Metanephros (tissue), 1 donor: ENCODE results near the gene ESCO1. TPM values are rescaled to one million over a fixed set of nuclear protein-coding genes. Genes with fewer than 3 reads are reported as not detected.

Experiments
- total RNA-seq: library from RNA; depleted of rRNA; stranded (reverse); fragments of >200 nt; gene quantifications from one replicate; pipeline ENCODE4 v1.2.3, GENCODE V29; 2014

ESCO1 gene, protein sequence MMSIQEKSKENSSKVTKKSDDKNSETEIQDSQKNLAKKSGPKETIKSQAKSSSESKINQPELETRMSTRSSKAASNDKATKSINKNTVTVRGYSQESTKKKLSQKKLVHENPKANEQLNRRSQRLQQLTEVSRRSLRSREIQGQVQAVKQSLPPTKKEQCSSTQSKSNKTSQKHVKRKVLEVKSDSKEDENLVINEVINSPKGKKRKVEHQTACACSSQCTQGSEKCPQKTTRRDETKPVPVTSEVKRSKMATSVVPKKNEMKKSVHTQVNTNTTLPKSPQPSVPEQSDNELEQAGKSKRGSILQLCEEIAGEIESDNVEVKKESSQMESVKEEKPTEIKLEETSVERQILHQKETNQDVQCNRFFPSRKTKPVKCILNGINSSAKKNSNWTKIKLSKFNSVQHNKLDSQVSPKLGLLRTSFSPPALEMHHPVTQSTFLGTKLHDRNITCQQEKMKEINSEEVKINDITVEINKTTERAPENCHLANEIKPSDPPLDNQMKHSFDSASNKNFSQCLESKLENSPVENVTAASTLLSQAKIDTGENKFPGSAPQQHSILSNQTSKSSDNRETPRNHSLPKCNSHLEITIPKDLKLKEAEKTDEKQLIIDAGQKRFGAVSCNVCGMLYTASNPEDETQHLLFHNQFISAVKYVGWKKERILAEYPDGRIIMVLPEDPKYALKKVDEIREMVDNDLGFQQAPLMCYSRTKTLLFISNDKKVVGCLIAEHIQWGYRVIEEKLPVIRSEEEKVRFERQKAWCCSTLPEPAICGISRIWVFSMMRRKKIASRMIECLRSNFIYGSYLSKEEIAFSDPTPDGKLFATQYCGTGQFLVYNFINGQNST
- total RNA-seq: 16.4 TPM

DNA sequence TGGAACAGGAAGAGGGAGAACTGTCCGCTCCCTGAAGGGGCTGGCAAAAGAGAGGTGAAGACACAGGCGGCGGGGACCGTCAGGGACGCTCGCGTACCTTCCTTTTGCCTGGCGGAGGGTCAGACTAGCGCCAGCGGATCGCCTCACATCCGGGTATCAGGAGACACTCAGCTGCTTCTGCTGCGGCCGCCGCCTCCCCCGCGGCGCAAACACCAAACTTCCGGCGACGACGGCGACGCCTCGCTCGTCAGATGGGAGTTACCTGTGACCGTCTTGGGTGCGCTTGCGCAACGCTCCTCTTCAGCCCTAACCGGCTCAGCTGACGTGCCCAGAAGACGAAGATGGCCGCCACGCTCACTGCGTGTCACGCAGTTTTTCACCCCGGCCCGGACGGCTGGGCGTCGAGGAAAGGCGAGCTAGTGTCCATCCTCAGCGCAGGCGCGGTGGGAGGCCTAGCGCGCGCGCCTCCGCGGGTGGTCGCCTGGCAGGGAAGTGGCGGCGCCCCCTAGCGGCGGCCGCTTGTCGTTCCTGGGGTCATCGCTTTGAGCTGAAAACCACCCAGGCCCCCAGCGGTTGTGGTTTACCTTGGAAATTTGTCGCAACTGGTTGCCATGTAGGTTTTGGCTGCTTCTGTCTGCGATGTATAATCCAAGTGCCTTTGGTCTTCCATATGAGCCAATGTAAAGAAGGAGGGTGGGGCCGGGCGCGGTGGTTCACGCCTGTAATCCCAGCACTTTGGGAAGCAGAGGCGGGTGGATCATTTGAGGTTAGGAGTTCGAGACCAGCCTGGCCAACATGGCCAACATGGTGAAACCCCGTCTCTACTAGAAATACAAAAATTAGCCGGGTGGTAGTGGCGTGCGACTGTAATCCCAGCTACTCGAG, at the start of gene ESCO1:
Gene ESCO1 (minus strand): TSS at position 179 of the 885 bp plus-strand sequence. CDS start 25,861 bp downstream, outside the sequence.

DNA sequence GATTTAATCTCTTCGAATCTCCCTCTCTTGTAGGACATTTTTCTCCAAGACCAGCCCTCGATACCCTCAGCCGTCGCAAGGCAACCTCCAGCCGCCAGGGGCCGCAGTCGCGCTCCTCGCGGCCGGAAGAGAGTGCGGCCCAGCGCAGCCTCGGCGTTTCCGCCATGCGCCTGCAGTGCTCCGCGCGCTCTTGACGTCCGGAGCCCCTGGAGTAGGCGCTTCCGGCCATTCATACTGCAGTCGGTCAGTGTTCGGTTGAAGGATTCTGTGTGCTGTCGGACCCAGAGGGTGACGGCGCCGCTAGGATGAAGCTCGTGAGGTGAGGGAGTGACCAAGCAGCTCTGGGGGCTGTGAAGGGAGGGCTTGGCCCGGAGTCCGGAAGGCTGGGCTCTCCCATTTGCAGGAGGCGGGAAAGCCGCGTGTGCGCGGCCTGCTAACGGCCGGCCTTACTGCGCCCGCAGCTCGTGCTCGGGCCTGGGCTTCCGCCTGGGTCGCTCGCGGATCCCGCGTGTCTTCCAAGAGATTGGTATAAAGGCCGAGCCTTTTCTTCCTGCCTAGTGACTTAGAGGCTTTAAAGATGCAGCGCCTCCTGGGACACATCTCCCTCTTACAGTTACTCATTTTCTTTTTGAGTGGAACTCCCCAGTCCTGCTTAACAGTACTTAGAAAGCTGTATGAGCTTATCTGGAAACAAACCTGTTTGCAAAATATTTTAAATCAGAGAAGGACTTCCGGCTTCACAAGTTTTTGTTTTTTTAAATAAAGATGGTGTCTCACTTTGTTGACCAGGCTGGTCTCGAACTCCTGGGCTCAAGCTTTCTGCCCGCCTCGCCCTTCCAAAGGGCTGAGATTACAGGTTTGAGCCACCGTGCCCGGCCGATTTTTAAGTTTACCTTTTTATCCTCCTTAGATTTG, 11.9 kb upstream of the ESCO1 start, which contains the start of gene SNRPD1:
Gene SNRPD1 (plus strand): TSS at position 190 of the 915 bp plus-strand sequence. CDS start 116 bp downstream, at position 306.

Other genes starting within 250 kb of the ESCO1 start
- 36.4 TPM for gene SNRPD1, start 11.6 kb upstream of the ESCO1 start, total RNA-seq
- gene ABHD3, start 104.1 kb upstream of the ESCO1 start, total RNA-seq: 19.7 TPM
- 53.2 TPM for gene MIB1, start 140.1 kb upstream of the ESCO1 start, total RNA-seq